ENCODE data around the gene NAT10.
"Not testable (repeated sequence)": the region's sequence is repeated elsewhere in the genome, so short reads cannot be mapped to it uniquely, and the experiment has no call there.

NAT10 gene

GRCh38 chr11:34169686-34170085 is 64.3 kb downstream of the NAT10 start:
- no peak for DNase-seq

DNA sequence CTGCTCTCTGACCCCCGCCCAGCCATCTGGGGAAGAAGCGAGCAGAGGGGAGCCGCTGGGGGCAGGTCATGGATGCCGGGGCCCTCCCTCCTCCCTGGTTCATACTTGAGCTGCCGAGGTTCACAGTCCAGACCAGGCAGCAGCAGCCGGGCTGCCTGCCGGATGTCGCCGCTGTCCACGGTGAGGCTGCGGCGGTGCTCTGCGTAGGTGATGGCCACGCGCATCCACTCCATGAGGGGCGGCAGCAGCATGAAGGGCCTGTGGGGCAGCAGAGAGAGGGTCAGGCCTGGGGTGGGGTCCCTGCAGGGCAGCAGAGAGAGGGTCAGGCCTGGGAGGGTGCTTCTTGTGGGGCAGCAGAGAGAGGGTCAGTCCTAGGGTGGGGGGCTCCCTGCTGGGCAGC is 67.6 kb downstream of the NAT10 start:
- no peak for DNase-seq

DNA sequence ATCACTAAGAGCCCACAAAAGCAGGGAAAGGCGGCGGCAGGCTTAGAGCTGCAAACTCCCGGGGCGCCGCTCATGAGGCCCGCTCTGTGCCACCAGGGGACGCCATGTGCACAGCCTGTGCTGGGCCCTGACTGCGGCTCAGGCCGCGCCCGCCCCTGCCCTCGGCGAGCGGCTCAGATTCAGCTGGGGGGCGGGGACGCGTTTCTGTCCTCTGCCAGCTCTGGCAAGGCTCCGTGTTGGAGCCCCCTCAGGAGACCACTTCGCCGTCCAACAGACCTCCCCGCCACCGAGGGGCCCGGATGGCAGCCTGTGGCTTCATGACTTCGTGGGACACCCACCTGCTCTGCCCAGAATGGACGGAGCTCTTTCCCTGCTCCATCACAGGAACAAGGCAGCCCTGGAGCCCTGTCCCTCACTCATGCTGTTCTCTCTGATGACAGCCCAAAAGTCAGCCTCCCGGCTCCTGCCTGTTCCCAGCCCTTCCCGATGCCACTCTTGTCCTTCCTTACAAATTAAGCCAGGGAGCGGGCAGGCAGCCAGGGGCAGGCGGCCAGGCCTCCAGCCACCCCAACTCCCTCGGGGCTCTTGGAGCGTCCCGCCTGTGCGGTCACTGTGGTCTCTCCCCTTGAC is 69.1 kb downstream of the NAT10 start:
- peak; percentile 77 for DNase-seq

GRCh38 chr11:34175284-34176019 is 70.0 kb downstream of the NAT10 start:
- DNase-seq: no peak

- no peak for DNase-seq
These were observed 71.4 kb downstream of the NAT10 start for GRCh38 chr11:34176751-34177209.

GRCh38 chr11:34178209-34178821 is 72.9 kb downstream of the NAT10 start:
- DNase-seq: no peak

- DNase-seq: no peak
These were observed 73.7 kb downstream of the NAT10 start for GRCh38 chr11:34179026-34179675.

DNA sequence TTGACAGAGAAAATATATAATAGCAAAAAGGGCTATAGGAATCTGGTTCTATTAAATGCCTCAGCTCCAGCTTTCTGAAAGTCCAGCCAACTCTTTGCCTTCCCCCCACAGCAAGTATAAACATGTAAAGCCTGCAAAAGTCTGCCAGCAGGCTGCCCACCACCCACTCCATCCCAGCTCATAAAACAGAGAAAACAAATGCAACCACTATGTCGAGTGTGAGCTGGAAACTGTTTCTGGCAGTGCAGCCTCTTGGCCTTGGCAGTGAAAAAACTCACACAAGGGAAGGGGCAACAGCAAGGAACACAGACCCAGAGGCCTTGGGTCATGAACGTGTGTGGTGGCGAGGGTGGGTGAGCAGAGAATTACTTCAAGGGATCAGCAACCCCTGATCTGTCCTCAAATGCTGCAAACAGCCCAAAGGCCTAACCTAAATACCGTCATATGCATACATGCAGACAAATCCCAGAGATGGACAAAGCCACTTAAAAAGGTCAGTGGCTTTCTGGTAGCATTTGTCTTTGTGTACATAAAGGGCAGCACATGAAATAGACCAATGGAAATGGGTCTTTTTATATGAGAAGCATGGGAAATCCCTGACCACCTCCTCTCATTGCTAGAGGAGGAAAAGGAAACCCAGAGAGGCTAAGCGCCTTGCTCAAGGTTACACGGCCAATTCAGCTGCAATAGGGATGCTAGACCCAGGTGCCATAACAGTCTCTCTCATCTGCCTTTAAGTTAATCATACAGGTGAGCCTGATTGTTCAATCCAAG is 74.8 kb downstream of the NAT10 start:
- no peak for DNase-seq

DNA sequence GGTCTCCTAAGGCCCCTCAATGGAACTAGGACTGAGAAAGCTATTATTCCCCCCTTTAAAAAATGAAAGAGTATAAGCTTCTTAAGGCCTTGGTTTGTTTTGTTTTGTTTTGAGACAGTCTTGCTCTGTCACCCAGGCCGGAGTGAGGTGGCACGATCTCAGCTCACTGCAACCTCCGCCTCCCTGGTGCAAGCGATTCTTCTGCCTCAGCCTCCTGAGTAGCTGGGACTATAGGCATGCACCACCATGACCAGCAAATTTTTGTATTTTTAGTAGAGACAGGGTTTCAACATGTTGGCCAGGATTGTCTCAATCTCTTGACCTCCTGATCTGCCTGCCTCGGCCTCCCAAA is 75.4 kb downstream of the NAT10 start:
- DNase-seq: not testable (repeated sequence)

DNA sequence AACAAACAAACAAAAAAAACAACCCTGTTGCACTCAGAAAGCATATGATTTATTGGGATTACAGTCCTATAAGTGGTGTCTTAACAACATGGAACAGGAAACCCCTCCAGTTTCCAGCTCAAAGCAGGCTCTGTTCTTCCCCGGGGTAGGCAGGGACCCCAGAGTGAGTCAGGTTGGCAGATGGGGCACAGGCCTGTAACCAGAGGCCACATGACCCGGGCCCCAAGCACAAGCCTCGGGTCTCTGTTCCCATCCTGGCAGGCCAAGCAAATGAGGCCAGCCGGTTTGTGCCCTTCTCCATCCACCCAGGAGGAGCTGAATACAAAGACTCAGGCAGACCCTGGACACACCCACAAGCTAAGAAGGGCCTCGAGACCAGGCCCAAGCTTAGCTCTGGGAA is 75.8 kb downstream of the NAT10 start:
- DNase-seq: no peak

GRCh38 chr11:34181856-34182405 is 76.5 kb downstream of the NAT10 start:
- no peak for DNase-seq

GRCh38 chr11:34182425-34182824 is 77.0 kb downstream of the NAT10 start:
- no peak for DNase-seq

DNA sequence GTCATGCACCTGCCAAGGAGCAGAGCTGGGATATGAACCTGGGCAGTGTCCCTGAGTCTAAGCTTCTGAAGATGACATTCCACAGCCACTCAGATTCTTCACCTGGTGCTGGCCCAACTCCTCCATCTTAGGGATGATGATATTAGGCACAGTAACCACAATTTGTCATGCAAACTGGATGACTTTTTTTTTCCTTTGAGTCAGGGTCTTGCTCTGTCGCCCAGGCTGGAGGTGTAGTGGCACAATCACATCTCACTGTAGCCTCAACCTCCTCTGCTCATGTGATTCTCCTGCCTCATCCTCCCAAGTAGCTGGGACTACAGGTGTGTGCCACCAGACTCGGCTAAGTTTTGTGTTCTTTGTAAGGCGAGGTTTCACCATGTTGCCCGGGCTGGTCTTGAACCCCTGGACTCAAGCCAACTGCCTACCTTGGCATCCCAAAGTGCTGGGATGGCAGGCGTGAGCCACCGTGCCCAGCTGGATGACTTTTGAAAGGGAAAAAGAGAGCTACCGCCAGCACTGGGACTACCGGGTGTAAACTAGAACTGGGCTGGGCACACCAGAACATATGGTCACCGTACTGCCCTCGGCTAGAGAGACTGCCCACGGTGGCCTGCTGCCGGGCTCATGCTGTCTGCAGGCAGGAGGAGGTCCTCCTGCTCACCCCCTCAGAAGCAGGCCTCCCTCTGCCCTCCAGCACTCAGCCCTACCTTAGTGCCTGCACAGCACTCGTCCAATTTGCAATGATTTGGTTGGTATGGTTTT is 77.7 kb downstream of the NAT10 start:
- DNase-seq: no peak

DNA sequence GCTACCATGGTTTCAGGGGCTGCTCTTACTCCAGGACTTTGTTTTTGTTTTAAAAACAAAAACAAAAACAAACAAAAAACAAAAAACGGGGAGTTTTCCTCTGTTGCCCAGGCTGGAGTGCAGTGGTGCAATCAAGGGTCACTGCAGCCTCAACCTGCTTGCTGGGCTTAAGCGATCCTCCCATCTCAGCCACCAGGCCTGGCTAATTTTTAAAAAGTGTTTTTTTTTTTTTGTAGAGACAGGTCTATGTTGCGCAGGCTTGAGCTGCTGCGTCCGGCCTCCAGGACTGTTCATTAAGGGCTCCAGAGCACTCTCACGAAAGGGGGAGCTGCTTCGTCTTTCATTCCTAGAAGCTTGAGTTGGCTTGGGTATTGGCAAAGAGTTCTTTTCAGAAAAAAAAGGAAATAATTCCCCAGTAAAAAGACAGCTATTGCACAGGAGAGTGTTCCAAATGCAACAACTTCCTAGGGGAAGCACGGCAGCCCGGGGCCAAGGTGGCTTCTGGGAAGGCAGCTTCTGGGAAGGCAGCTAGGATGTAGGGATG is 78.5 kb downstream of the NAT10 start:
- DNase-seq: no peak

GRCh38 chr11:34184505-34185015 is 79.1 kb downstream of the NAT10 start:
- no peak for DNase-seq

GRCh38 chr11:34185926-34186841 is 80.8 kb downstream of the NAT10 start:
- no peak for DNase-seq

DNA sequence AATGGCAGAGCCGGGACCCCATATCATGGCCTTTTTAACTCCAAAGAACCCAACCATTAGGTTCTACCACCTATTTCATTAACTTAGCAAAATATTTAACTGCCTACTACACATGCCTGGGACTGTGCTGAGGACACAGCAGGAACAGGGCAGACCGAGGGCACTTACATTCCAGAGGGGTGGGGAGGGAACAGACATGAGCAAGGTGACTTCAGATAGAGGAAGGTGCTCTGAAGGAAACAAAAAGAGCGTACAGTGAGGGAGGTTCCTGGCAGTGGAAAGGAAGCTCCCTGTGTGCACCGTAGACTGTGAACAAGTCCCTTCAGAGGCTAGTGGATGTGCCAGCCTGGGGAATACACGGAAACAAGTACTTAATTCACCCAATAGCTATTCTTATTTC is 82.8 kb downstream of the NAT10 start:
- DNase-seq: no peak

DNA sequence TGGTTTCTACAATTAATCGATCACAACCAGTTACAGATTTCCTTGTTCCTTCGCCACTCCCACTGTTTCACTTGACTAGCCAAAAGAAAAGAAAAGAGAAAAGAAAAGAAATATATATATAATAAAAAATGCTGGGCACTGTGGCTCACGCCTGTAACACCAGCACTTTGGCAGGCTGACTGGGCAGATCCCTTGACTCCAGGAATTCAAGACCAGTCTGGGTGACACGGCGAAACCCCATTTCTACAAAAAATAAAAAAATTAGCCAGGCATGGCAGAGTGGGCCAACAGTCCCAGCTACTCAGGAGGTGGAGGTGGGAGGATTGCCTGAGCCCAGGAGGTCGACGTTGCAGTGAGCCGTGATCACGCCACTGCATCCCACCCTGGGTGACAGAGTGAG is 83.8 kb downstream of the NAT10 start:
- no peak for DNase-seq

GRCh38 chr11:34190192-34191139 is 85.0 kb downstream of the NAT10 start:
- no peak for DNase-seq
